Neural progenitor cell (in vitro differentiated cells): Measurements from ENCODE around the gene MED9. TPM values are rescaled to one million over a fixed set of nuclear protein-coding genes. Genes with fewer than 3 reads are reported as not detected.

Experiments used
- DNase-seq: peaks from one replicate; pipeline ENCODE4 v3.0.0-alpha.2; 2016; ENCODE audit warnings: low spot score
- H2AFZ ChIP-seq: fragments of 200-600 bp; sonication (generic); replicated peaks from 2 replicates; pipeline ENCODE4 v1.6.1; 2016; ENCODE audit warnings: antibody characterized with exemption
- H3F3A ChIP-seq: fragments of 200-600 bp; sonication (generic); 2 replicates; pipeline ENCODE4 v1.6.1; 2016; ENCODE audit warnings: antibody characterized with exemption, low read depth
- H3K27ac ChIP-seq: fragments of 200-600 bp; sonication (generic); 2 replicates; pipeline ENCODE4 v1.5.1; 2016; ENCODE audit warnings: mild to moderate bottlenecking
- H3K27me3 ChIP-seq: fragments of 200-600 bp; sonication (generic); 2 replicates; pipeline ENCODE4 v1.6.1; 2016; ENCODE audit warnings: mild to moderate bottlenecking, moderate library complexity
- H3K36me3 ChIP-seq: fragments of 200-600 bp; sonication (generic); 2 replicates; pipeline ENCODE4 v1.5.1; 2016
- H3K4me1 ChIP-seq: fragments of 200-600 bp; sonication (generic); 2 replicates; pipeline ENCODE4 v1.6.1; 2016; ENCODE audit warnings: mixed run types
- H3K4me2 ChIP-seq: fragments of 200-600 bp; sonication (generic); 2 replicates; pipeline ENCODE4 v1.6.1; 2016
- H3K4me3 ChIP-seq: fragments of 200-600 bp; sonication (generic); 2 replicates; pipeline ENCODE4 v1.5.1; 2016
- H3K79me2 ChIP-seq: fragments of 200-600 bp; sonication (generic); 2 replicates; pipeline ENCODE4 v1.6.1; 2016; ENCODE audit warnings: low read depth
- H3K9ac ChIP-seq: fragments of 200-600 bp; sonication (generic); 2 replicates; pipeline ENCODE4 v1.6.1; 2016
- H3K9me3 ChIP-seq: fragments of 200-600 bp; sonication (generic); 2 replicates; pipeline ENCODE4 v1.5.1; 2016; ENCODE audit warnings: low read depth
- H4K20me1 ChIP-seq: fragments of 200-600 bp; sonication (generic); 2 replicates; pipeline ENCODE4 v1.6.1; 2016; ENCODE audit warnings: low read depth
- H3K27ac Mint-ChIP-seq: 3 replicates; pipeline ENCODE4 v1.8.0; 2021; ENCODE audit warnings: mixed read lengths
- H3K27me3 Mint-ChIP-seq: 2 replicates; pipeline ENCODE4 v1.8.0; 2022; ENCODE audit warnings: low read depth, mild to moderate bottlenecking, inconsistent platforms, moderate library complexity, mixed read lengths; ENCODE audit not compliant: insufficient read depth
- H3K36me3 Mint-ChIP-seq: 3 replicates; pipeline ENCODE4 v1.8.0; 2021; ENCODE audit warnings: mixed read lengths
- H3K4me1 Mint-ChIP-seq: 3 replicates; pipeline ENCODE4 v1.8.0; 2021; ENCODE audit warnings: mixed read lengths
- H3K4me3 Mint-ChIP-seq: 3 replicates; pipeline ENCODE4 v1.8.0; 2021; ENCODE audit warnings: mild to moderate bottlenecking, moderate library complexity, mixed read lengths
- H3K9me3 Mint-ChIP-seq: 3 replicates; pipeline ENCODE4 v1.8.0; 2020; ENCODE audit warnings: mixed read lengths
- EZH2 ChIP-seq: fragments of 200-600 bp; sonication (generic); IDR thresholded peaks from 2 replicates; pipeline ENCODE4 v1.6.1; 2017; ENCODE audit warnings: antibody characterized with exemption, mild to moderate bottlenecking, moderate library complexity
- EZH2phosphoT487 ChIP-seq: fragments of 200-600 bp; sonication (generic); IDR thresholded peaks from 2 replicates; pipeline ENCODE4 v1.6.1; 2017; ENCODE audit warnings: antibody characterized with exemption
- total RNA-seq: library from RNA; depleted of rRNA; stranded (reverse); fragments of >200 nt; gene quantifications from 2 replicates; pipeline ENCODE4 v1.2.3, GENCODE V29; 2015; ENCODE audit warnings: low replicate concordance
- TF ChIP-seq, protein P1 (sequence below): fragments of 200-600 bp; sonication (generic); IDR thresholded peaks from 2 replicates; pipeline ENCODE4 v1.5.1; 2017; ENCODE audit warnings: antibody characterized with exemption, mild to moderate bottlenecking

The MED9 gene
- total RNA-seq, 1 donor from 2014 or later = 15.7 TPM

DNA sequence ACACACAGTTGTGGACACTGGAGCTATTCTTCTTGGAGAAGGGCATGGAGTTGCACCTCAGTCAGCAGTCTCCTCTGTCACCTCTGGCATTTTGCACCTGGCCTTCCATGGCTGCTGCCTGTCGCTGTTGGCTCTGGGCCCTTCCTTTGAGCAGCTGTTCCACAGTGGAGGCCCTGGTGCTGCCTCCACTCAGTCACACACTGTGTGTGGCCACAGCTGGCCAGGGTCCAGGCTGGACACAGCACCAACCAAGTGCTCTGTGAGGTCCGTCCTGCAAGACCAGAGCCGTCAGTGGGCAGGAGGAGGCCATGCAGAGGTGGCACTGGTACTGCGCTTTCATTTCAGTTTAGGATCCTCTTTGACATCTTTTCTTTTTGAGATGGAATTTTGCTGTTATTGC, 21.6 kb upstream of the MED9 start:
- Mint-ChIP-seq H3K9me3 (peaks cover 4% of the 10 kb centered on the region), H3K36me3 (peaks cover 3% of the 10 kb centered on the region), H3K27ac (no peak overlapping the region), H3K27me3 (peaks cover 13% of the 10 kb centered on the region), H3K4me3 (no peak overlapping the region), H3K4me1 (peaks cover 4% of the 10 kb centered on the region)
- H3F3A ChIP-seq = no peaks in the 10 kb centered on the region
- no peaks in the 10 kb centered on the region for H3K27me3 ChIP-seq
- no peak for DNase-seq
- H3K4me2 ChIP-seq = no peak overlapping the region
- H3K4me3 ChIP-seq = no peak overlapping the region
- no peak overlapping the region for H2AFZ ChIP-seq
- H4K20me1 ChIP-seq = no peaks in the 10 kb centered on the region
- no peak overlapping the region for H3K27ac ChIP-seq
- no peaks in the 10 kb centered on the region for H3K79me2 ChIP-seq
- H3K4me1 ChIP-seq = no peaks in the 10 kb centered on the region
- TF ChIP-seq EZH2 = no peak
- TF ChIP-seq, protein P1, sequence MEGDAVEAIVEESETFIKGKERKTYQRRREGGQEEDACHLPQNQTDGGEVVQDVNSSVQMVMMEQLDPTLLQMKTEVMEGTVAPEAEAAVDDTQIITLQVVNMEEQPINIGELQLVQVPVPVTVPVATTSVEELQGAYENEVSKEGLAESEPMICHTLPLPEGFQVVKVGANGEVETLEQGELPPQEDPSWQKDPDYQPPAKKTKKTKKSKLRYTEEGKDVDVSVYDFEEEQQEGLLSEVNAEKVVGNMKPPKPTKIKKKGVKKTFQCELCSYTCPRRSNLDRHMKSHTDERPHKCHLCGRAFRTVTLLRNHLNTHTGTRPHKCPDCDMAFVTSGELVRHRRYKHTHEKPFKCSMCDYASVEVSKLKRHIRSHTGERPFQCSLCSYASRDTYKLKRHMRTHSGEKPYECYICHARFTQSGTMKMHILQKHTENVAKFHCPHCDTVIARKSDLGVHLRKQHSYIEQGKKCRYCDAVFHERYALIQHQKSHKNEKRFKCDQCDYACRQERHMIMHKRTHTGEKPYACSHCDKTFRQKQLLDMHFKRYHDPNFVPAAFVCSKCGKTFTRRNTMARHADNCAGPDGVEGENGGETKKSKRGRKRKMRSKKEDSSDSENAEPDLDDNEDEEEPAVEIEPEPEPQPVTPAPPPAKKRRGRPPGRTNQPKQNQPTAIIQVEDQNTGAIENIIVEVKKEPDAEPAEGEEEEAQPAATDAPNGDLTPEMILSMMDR = no peak
- TF ChIP-seq EZH2phosphoT487 = no peak
- no peak overlapping the region for H3K9ac ChIP-seq
- no peaks in the 10 kb centered on the region for H3K36me3 ChIP-seq
- H3K9me3 ChIP-seq = no peaks in the 10 kb centered on the region

DNA sequence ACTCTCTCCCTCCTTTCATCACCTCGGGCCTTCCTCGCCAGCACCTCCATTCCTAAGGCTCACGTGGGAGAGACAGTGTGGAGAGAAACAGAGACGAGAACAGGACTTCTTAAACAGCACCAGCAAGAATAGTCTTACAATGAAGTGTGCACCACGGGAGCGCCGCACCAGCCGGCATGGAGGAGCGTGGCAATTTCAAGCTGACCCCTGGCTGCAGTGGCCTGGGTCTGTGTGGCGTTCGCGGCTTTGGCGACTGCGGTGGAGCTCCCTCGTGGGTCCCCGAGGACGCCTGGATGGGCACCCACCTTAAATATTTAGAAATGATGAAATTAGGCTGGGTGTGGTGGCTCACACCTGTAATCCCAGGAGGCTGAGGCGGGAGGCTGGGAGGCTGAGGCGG, 20.5 kb upstream of the MED9 start:
- Mint-ChIP-seq H3K4me1 (peaks cover 4% of the 10 kb centered on the region), H3K4me3 (no peak overlapping the region), H3K27ac (peak overlapping the region; percentile 18), H3K9me3 (peaks cover 5% of the 10 kb centered on the region), H3K36me3 (peaks cover 4% of the 10 kb centered on the region), H3K27me3 (peaks cover 14% of the 10 kb centered on the region)
- Histone ChIP-seq H3K4me1 (no peaks in the 10 kb centered on the region), H3K27ac (no peak overlapping the region), H3K27me3 (no peaks in the 10 kb centered on the region), H3K79me2 (no peaks in the 10 kb centered on the region), H3K9me3 (no peaks in the 10 kb centered on the region), H3F3A (no peaks in the 10 kb centered on the region), H3K9ac (no peak overlapping the region), H2AFZ (no peak overlapping the region), H3K4me3 (no peak overlapping the region), H4K20me1 (no peaks in the 10 kb centered on the region), H3K4me2 (no peak overlapping the region), H3K36me3 (no peaks in the 10 kb centered on the region)
- no peak for DNase-seq
- no peak for TF ChIP-seq EZH2phosphoT487
- TF ChIP-seq EZH2 = no peak
- TF ChIP-seq, protein P1 = no peak

DNA sequence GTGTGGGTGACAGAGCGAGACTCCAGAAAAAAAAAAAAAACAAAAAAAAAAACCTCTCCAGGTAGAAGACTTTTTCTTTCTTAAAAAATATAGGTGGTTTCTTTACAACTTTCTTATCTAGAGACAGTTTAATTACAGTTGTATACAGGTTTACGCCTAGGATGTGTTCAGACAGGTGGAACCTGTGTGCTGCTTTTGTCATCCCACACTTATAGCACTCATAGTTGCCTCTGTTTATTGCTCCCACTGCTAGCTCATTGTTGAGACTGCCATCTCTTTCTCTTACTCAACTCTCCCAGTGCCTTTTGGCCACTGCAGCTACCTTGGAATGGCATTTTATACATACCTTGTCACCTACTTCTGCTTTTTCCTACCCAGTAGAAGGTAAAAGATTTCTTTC, 19.1 kb upstream of the MED9 start:
- H3K27me3 Mint-ChIP-seq = peaks cover 14% of the 10 kb centered on the region
- Histone ChIP-seq H3K79me2 (no peaks in the 10 kb centered on the region), H4K20me1 (no peaks in the 10 kb centered on the region), H3K4me1 (no peaks in the 10 kb centered on the region), H3K4me2 (no peak overlapping the region), H3F3A (no peaks in the 10 kb centered on the region), H3K36me3 (no peaks in the 10 kb centered on the region), H3K9me3 (no peaks in the 10 kb centered on the region), H2AFZ (no peak overlapping the region), H3K9ac (no peak overlapping the region), H3K4me3 (no peak overlapping the region), H3K27me3 (no peaks in the 10 kb centered on the region), H3K27ac (no peak overlapping the region)
- TF ChIP-seq EZH2 (no peak), EZH2phosphoT487 (no peak)
- TF ChIP-seq, protein P1 = no peak
- no peak overlapping the region for H3K27ac Mint-ChIP-seq
- H3K9me3 Mint-ChIP-seq = peaks cover 5% of the 10 kb centered on the region
- no peak overlapping the region for H3K4me3 Mint-ChIP-seq
- peaks cover 4% of the 10 kb centered on the region for H3K36me3 Mint-ChIP-seq
- H3K4me1 Mint-ChIP-seq = peaks cover 4% of the 10 kb centered on the region
- DNase-seq = no peak
